HTERT RPE-1 (cell line): ENCODE data around the gene TMEFF1.

ENCODE experiments used
- in situ Hi-C: fragments of 300-500 bp; cut with MboI; formaldehyde crosslinking; loops from 4 replicates; pipeline ENCODE4 v1.14.3; 2020; ENCODE audit warnings: low sequenced_read_pairs

The TMEFF1 gene

DNA sequence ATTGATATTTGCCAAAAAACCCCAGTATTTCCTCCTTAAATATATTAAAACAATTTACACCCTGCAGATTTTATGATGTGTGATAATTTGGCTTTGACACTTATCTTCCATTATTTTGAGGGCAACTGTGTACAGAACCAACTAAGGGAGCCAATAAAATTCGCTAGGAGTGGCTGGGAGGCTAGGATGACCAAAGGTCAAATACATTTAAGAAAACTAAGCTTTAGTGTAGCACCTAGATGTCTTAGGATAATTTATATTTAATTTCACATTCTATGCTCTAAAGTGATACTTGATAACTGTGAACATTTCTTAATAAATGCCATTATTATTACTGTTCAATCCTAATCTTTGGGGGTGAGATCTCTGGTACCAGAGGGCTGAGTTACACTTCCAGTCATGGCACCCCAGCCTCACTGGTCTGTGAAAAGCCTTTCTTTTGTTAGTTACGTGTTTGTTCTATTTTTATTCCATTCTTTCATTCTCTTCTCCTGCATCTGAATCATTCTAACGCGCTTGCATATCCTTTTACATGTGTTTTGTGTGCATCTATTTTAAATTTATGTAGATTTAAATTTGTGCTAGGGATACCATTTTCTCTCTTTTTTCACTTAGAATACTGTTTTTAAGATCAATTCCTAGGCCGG is 26.9 kb upstream of the TMEFF1 start:
- in situ Hi-C loops: no loop called here

DNA sequence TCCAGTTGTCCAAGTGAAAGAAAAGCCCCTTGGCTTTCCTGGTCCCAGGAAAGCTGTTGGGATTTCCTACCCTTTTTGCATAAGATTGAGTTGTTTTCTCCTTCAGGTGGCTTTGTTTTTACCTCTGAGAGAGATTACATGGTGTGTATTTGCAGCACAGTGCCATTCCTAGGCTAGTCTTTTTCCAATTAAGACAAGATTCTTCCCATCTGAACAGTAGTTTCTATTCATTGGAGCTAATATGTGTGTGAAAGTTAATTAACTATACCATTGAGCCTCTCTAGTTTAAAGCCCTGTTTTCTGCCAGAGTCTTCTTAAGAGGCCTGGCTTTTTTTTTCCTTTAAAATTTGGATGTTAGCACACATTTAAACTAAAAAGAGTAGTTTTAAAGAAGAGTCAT is 25.9 kb upstream of the TMEFF1 start:
- in situ Hi-C loops: no loop called here

GRCh38 chr9:100448266-100448665 is 24.7 kb upstream of the TMEFF1 start:
- in situ Hi-C loops: no loop called here

DNA sequence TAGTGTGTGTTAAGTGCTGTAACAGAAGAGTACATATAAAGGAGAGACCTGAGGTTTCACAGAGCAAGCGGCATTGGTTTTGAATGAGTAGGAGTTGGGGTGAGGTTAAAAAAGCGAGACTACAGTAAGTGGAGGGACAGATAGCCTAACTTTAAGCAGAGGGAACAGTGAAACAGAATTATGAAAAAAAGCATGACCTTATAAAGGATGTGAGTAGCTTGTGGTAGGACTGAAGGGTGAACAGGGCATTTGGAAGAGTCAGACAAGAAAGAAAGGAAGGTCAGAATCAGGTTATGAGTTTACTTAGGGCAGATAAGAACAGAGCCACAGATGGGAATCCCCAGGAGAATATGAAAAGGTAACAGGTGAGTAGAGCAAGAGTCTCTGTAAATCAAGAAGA is 23.5 kb upstream of the TMEFF1 start:
- in situ Hi-C loops: no loop called here

DNA sequence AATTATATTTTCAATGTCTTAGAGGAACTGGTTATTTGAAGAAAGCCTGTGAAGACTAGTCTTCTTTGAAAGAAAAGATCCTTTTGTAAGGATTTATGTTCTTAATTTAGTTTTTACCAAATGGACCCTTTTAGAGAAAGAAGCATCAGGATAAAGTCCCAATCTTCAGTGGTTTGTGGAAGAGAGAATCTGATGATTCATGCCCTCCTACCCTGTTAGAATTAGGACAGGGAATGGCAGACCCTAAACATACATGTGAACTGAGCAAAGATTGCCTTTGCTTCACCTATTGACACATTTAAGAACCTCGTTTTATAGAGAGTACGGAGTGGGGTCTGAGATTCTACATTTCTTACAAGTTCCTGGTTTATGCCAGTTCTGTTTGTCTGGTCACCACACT is 20.1 kb upstream of the TMEFF1 start:
- in situ Hi-C loops: no loop called here

- in situ Hi-C loops: no loop called here
Observed at GRCh38 chr9:100455470-100455869, 17.5 kb upstream of the TMEFF1 start.

- in situ Hi-C loops: no loop called here
Observed at GRCh38 chr9:100457517-100457916, 15.4 kb upstream of the TMEFF1 start.

- in situ Hi-C loops: no loop called here
Observed at GRCh38 chr9:100459963-100460362, 13.0 kb upstream of the TMEFF1 start.

DNA sequence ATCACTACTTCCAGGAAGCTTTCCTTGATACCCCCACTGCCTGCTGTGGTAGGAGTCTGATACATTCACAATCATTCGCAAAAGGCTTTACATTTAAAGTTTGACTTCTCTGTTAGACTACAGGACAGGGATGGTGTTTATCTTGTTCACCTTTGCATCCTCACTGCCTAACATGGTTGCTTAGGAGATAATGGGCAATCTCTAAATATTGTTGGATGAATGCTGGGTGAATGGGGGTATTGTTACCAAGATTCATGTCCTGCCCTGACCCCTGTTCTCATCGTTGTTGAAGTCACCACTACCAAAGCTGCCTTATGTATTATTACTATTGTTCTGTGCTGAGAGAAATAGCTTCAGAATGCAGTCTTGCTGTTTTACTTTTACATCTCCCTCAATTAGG is 7.7 kb upstream of the TMEFF1 start:
- in situ Hi-C loops: no loop called here

GRCh38 chr9:100465761-100466160 is 7.2 kb upstream of the TMEFF1 start:
- in situ Hi-C loops: no loop called here

GRCh38 chr9:100466171-100466828 is 6.6 kb upstream of the TMEFF1 start:
- in situ Hi-C loops: no loop called here

- in situ Hi-C loops: no loop called here
Observed at GRCh38 chr9:100466829-100467221, 6.1 kb upstream of the TMEFF1 start.

DNA sequence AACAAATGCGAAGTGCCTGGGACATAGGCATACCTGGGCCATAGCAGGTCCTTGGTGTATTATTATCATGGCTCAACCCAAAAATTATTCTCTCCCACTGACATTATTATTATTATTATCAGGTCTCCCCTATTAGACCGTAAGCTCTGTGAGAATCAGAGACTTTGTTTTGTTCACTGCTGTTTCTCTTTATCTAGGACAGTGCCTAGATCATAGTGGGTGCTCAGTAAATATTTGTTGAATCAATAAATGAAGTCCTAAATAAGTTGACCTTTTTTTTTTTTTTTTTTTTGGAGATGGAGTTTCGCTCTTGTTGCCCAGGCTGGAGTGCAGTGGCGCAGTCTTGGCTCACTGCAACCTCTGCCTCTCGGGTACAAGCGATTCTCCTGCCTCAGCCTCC is 4.9 kb upstream of the TMEFF1 start:
- in situ Hi-C loops: no loop called here

DNA sequence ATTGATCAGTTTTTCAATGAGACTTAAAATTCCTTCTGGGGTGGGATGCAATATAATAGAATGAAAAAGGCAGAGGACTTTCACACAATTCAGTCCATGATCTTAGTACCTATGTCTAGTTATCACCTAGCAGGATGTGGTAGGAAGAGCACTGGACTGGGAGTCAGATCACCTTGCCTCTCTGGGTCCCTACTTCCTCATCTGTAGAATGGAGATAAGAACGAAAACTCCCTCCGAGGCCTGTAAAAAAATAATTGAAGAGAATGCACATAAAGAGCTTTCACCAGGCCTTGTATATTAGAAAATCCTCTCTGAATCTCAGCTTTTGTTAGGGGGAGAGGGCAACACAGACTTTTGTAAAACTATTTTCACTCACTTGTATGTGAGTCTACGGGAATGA is 681 bp upstream of the TMEFF1 start:
- in situ Hi-C loops: no loop called here

DNA sequence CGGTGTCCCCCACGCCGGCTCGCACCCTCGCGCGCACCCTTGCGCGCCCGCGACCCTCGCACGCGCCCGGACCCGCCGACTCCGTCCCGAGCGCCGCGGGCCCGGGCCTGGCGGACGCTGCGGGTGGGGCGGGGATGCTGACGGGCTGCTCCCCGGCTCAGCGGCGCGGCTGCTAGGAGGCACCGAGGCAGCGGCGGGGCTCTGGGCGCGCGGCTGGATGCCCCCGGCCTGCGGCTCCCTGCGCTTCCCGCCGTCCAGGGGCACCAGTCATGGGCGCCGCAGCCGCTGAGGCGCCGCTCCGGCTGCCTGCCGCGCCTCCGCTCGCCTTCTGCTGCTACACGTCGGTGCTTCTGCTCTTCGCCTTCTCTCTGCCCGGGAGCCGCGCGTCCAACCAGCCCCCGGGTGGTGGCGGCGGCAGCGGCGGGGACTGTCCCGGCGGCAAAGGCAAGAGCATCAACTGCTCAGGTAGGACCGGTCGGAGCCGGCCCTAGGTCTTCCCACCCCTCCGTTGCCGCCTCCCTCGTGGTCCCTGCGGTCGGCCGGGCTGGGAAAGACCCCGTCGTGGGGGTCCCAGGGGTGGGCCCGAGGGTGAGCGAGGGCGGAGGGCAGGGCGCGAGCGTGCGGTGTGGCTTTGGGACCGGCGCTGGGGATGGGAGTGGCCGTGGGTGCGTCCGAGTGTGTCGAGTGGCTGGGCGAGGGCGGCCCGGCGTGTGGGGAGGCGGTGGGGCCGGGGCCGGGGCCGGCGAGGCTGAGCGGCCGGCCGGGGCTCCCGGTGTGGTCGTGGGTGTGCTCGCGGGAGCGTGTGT is 530 bp downstream of the TMEFF1 start:
- in situ Hi-C loops: no loop called here

- in situ Hi-C loops: no loop called here
Observed at GRCh38 chr9:100474082-100474923, 1.4 kb downstream of the TMEFF1 start.

DNA sequence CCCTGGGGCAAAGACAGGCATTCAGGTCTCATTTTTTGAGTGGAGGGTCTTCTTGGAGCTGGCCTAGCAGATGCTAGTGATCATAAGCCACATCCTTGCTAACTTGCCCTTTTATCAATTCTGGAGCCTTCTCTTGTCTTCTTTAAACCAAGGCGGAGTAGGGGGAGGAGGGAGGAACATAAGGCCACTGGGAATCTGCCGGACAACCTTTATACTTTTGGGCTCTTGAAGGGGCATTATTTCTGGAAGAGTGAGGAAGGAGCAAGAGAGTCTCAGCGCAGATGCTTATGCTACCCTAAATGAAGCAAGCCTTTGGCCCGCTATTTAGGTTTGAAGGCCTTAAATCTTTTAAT is 2.0 kb downstream of the TMEFF1 start:
- in situ Hi-C loops: no loop called here

- in situ Hi-C loops: no loop called here
Observed at GRCh38 chr9:100477241-100477640, 4.3 kb downstream of the TMEFF1 start.

DNA sequence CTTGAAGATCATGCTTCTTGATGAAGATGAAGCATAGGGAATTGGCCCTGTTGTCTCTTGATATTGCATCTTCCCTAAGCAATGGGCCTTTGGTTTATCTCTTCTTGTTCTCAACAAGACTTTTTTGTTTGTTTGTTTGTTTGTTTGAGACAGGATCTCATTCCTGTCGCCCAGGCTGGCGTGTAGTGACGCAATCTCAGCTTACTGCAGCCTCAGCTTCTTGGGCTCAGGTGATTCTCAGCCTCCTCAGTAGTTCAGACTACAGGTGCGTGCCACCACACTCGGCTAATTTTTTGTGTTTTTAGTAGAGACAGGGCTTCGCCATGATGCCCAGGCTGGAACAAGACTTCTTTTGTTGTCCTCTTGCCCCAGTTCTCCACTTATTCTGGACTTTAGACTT is 5.2 kb downstream of the TMEFF1 start:
- in situ Hi-C loops: no loop called here

DNA sequence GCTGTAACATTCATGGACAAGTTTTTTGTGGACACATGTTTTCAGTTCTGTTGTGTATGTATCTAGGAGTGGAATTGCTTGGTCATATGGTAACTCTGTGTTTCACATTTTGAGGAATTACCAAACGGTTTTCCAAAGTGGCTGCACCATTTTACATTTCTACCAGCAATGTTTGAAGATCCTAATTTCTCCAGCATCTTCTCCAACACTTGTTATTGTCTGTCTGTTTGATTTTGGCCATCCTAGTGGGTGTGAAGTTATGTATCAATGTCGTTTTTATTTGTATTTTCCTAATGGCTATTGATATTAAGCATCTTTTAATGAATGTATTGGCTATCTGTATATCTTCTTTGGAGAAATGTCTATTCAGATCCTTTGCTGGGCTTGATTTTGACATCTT is 6.9 kb downstream of the TMEFF1 start:
- in situ Hi-C loops: no loop called here

DNA sequence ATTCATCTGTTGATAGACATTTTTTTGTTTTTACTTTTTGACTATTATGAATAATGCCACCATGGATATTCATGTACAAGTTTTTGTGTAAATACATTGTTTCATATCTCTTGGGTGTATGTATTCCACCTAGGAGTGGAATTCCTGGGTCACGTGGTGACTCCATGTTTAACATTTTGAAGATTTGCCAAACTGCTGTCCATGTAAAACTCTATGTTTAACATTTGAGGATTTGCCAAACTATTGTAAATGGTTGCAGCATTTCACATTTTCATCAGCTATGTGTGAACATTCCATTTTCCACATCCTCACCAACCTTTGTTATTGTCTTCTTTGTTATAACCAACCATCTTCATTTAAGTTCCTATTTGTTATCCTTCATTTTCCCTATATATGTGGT is 12.2 kb downstream of the TMEFF1 start:
- in situ Hi-C loops: no loop called here
